Retinal pigment epithelial cell (primary cell): Measurements from ENCODE around the gene AQP9.

Source experiments
- DNase-seq: peaks from one replicate; pipeline ENCODE4 v3.0.0-alpha.2; 2010; ENCODE audit warnings: low read depth
- H3K4me3 ChIP-seq: 2 replicates; pipeline ENCODE4 v1.5.1; 2011; ENCODE audit warnings: mild to moderate bottlenecking, low read length, control low read depth, moderate library complexity
- CTCF ChIP-seq: conservative IDR thresholded peaks from 2 replicates; pipeline ENCODE4 v1.5.1; 2011; ENCODE audit warnings: low read depth, low read length, control low read depth, inconsistent platforms

AQP9 gene

GRCh38 chr15:58178668-58179067, 40.5 kb downstream of the AQP9 start:
- H3K4me3 ChIP-seq, result no peak overlapping the region
- DNase-seq, result no peak
- no peak for TF ChIP-seq CTCF

GRCh38 chr15:58179206-58179605, 41.0 kb downstream of the AQP9 start:
- no peak for DNase-seq
- TF ChIP-seq CTCF, result no peak

GRCh38 chr15:58179741-58180381, 41.7 kb downstream of the AQP9 start:
- no peak overlapping the region for H3K4me3 ChIP-seq
- no peak for DNase-seq
- TF ChIP-seq CTCF, result no peak

More at GRCh38 chr15:58179206-58179605, 41.0 kb downstream of the AQP9 start:
- H3K4me3 ChIP-seq, result no peak overlapping the region

GRCh38 chr15:58182460-58183163, 44.4 kb downstream of the AQP9 start:
- peak; percentile 97 for TF ChIP-seq CTCF
- DNase-seq, result no peak
- H3K4me3 ChIP-seq, result no peak overlapping the region

- DNase-seq, result no peak
- no peak for TF ChIP-seq CTCF
- no peak overlapping the region for H3K4me3 ChIP-seq
Observed at GRCh38 chr15:58185439-58185838, 47.3 kb downstream of the AQP9 start.

GRCh38 chr15:58189148-58189811, 51.1 kb downstream of the AQP9 start:
- TF ChIP-seq CTCF, result no peak
- DNase-seq, result no peak

More at GRCh38 chr15:58189148-58189811, 51.1 kb downstream of the AQP9 start:
- H3K4me3 ChIP-seq, result no peak overlapping the region
